GM12891 (cell line): Measurements from ENCODE around the gene TUBB1.

Experiments
- PAX5 ChIP-seq: IDR thresholded peaks from 2 replicates; pipeline ENCODE4 v1.6.1; 2011; ENCODE audit warnings: low read length, moderate library complexity, mild to moderate bottlenecking; ENCODE audit not compliant: insufficient read depth, severe bottlenecking
- POLR2A ChIP-seq: IDR thresholded peaks from 2 replicates; pipeline ENCODE4 v1.6.1; 2011; ENCODE audit warnings: low read depth, low read length, control low read depth
- POLR2AphosphoS5 ChIP-seq: IDR thresholded peaks from 2 replicates; pipeline ENCODE4 v1.6.1; 2011; ENCODE audit warnings: low read depth, low read length, control low read depth

DNA sequence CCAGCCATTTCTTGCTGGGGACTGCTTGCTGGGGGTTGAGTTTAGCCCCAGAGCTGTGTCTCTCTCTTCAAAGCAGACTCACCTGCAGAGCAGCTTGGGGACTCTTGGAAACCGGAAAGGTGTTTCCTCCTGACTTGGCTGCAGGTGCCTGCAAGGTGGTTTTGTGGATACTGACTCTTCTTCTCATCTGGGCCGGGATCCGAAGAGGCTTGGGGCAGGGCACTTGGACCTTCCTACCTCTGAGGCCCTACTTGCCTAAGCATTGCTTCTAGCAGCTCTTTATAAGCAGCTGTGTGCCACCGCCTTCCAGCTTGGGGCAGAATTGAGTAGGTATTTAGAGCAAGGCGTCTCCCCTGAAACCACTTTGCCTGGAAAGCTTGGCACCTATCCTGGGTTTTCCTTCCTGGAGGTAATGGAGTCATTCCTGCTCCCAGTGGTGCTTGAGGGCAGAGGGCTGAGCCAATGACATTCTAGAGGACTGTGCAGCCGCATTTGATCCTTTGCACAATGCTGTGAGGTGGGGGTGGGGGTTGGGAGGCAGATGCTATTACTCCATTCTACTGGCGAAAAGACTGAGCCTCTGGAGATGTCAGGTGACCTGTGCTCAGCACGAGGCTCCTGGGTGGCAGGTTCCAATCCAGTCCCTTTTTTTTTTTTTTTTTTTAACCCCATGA lies 8.8 kb upstream of the TUBB1 start:
- TF ChIP-seq POLR2A, result no peak
- no peak for TF ChIP-seq POLR2AphosphoS5
- TF ChIP-seq PAX5, result no peak
